ENCODE measurements around the gene ICA1.
A peak's percentile ranks its signal among the peaks of the same experiment; 100 is the strongest.

Gene ICA1

GRCh38 chr7:8114175-8114574, 147.8 kb downstream of the ICA1 start:
- no peak for DNase-seq (ENCODE audit: low read depth)
- TF ChIP-seq CTCF (IDR thresholded peaks at IDR 0.05; ENCODE audit: control insufficient read depth, insufficient read depth, low read depth, low read length, missing control alignments), result no peak
- no peak overlapping the region for H3K4me3 ChIP-seq (ENCODE audit: control insufficient read depth, low read depth, low read length)

- TF ChIP-seq CTCF (IDR thresholded peaks at IDR 0.05; ENCODE audit: control insufficient read depth, insufficient read depth, low read depth, low read length, missing control alignments), result no peak
- no peak for DNase-seq (ENCODE audit: low read depth)
- no peak overlapping the region for H3K4me3 ChIP-seq (ENCODE audit: control insufficient read depth, low read depth, low read length)
These were observed 148.8 kb downstream of the ICA1 start for GRCh38 chr7:8113184-8113583.

GRCh38 chr7:8112685-8113084, 149.3 kb downstream of the ICA1 start:
- TF ChIP-seq CTCF (IDR thresholded peaks at IDR 0.05; ENCODE audit: control insufficient read depth, insufficient read depth, low read depth, low read length, missing control alignments), result no peak
- H3K4me3 ChIP-seq (ENCODE audit: control insufficient read depth, low read depth, low read length), result no peak overlapping the region

GRCh38 chr7:8111282-8111960, 150.5 kb downstream of the ICA1 start:
- TF ChIP-seq CTCF (IDR thresholded peaks at IDR 0.05; ENCODE audit: control insufficient read depth, insufficient read depth, low read depth, low read length, missing control alignments), result no peak
- H3K4me3 ChIP-seq (ENCODE audit: control insufficient read depth, low read depth, low read length), result no peak overlapping the region
- DNase-seq (ENCODE audit: low read depth), result no peak

More at GRCh38 chr7:8112685-8113084, 149.3 kb downstream of the ICA1 start:
- no peak for DNase-seq (ENCODE audit: low read depth)

GRCh38 chr7:8109196-8110022, 152.6 kb downstream of the ICA1 start:
- TF ChIP-seq CTCF (IDR thresholded peaks at IDR 0.05; ENCODE audit: control insufficient read depth, insufficient read depth, low read depth, low read length, missing control alignments), result no peak
- H3K4me3 ChIP-seq (ENCODE audit: control insufficient read depth, low read depth, low read length), result no peak overlapping the region
- peak; percentile 17 for DNase-seq (ENCODE audit: low read depth)

- H3K4me3 ChIP-seq (ENCODE audit: control insufficient read depth, low read depth, low read length), result no peak overlapping the region
- no peak for DNase-seq (ENCODE audit: low read depth)
- no peak for TF ChIP-seq CTCF (IDR thresholded peaks at IDR 0.05; ENCODE audit: control insufficient read depth, insufficient read depth, low read depth, low read length, missing control alignments)
These were observed 156.4 kb downstream of the ICA1 start for GRCh38 chr7:8105449-8106095.

All from AG09309 (cell line).